H54 (cell line): ENCODE results near the gene CEP131.
"Not testable (repeated sequence)": the region's sequence is repeated elsewhere in the genome, so short reads cannot be mapped to it uniquely, and the experiment has no call there.

Source experiments
- DNase-seq: peaks from one replicate; pipeline ENCODE4 v3.0.0; 2011; ENCODE audit warnings: low spot score, mixed read lengths; ENCODE audit not compliant: insufficient read length
- FAIRE-seq: peaks from 3 replicates; lab custom pipeline; 2011; peaks lifted over from hg19 to GRCh38; lab: Jason Lieb, UNC
- POLR2A ChIP-seq: IDR thresholded peaks from 2 replicates; pipeline ENCODE4 v1.6.1; 2011; ENCODE audit warnings: low read depth, mild to moderate bottlenecking, low read length

Gene CEP131

DNA sequence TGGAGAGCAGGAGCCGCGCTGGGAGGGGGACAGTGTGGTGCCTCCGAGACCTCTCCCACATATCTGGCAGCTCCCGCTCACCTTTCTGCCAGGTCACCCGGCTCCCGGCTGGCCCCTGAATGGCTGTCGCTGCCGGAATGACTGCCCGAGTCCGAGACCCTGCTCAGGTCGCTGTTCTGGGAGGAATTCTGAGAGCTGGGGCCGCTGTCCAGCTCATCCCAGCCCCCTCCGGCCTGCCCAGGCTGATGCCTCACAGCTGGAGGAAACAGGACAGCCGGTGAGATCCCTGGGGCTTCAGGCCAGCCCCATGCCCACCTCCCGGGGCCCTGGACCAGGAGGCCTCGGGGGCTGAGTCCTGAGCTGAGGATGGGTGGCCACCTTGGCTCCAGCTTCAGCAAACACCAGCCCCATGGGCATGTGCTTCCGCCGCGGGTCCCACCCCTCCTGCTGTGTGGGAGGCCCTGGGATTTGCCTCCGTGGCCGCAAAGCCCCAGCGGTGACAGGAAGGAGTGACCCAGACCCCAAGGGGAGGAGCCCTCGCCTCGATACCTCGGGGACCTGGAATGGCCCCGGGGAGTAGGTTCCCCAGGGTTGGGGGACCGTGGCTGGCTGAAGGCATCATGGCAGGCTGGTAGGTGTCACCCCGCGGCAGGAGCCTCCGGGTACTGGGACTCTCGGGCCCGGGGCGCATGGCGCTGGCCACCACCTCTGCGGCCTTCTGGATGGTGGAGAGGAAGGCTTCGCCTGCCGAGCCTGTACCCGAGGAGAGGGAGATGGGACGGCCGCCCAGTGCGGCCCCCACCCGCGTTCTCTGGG lies 9.2 kb upstream of the CEP131 start:
- DNase-seq (no peak), FAIRE-seq (no peak)
- TF ChIP-seq POLR2A: no peak

DNA sequence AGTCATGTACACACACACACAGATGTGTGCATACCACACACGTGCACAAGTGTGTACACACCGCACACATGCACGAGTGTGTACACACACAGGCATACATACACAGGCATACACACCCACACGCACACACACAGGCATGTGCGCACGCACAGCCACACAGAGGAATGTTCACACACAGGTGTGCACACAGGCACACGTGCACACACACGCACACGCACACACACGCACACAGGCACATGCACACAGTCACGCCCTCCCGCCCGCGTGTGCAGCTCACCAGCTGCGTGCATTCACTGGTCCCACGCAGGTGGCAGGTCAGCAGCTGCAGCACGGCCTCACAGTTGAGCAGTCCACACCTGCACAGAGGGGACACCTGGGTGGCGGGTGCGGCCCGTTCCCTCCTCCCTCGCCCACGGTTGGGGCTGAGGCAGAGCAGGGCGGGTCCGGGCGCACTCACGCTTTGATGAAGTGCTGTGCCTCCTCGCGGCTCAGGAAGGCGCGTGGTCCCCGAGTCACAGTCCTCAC lies 8.4 kb upstream of the CEP131 start:
- TF ChIP-seq POLR2A: no peak
- DNase-seq (no peak), FAIRE-seq (no peak)

DNA sequence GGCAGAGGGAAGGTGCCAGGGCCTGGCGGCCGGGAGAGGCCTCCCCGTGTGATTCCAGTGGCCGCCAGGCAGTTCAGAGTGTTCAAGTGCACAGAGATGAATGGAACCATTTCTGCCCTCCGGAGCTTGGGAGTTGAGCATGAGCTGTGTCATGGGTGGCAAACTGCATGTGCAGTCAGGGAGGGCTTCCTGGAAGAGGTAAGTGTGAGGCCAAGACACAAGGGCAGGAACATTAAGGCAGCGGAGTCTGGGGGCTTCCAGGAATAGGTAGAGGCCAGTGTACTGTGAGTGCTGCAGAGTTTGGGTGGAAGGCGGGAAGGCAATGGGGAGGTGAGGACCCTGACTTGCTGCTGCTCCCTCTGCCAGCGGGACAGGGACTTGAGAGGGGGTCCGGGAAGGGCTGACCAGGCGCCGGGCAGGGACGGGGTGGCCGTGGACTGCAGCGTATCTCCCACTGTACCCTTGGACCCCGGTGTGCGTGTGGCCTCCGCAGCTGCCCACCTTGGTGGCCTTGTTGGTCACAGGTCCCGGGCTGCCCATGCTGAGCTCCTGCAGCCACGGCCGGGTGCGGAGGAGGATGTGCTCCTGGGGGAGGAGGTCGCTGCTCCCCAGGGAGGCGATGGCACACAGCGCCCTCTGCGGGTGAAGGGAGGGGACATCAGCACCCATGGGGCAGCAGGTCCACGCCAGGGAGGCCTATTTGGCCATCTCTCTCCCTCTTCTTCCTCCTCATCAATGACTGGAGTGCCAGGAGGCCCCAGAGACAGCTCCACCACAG lies 7.5 kb upstream of the CEP131 start:
- FAIRE-seq (no peak), DNase-seq (no peak)
- TF ChIP-seq POLR2A: 0 out of 2 replicates have a peak, but pooled peaks have one; percentile 9

DNA sequence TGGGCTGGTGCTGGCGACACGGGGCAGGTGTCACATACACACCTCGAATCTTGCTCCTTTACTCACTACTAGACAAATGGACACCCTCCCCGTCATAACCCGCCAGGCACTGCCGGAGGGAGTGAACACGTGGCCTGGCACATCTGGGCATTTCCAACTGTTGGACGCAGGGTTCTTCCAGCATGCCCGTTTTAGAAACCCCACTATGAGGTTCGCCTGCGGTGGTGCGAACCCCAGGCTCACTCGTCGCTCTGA lies 6.8 kb upstream of the CEP131 start:
- DNase-seq (no peak), FAIRE-seq (no peak)
- no peak for TF ChIP-seq POLR2A

DNA sequence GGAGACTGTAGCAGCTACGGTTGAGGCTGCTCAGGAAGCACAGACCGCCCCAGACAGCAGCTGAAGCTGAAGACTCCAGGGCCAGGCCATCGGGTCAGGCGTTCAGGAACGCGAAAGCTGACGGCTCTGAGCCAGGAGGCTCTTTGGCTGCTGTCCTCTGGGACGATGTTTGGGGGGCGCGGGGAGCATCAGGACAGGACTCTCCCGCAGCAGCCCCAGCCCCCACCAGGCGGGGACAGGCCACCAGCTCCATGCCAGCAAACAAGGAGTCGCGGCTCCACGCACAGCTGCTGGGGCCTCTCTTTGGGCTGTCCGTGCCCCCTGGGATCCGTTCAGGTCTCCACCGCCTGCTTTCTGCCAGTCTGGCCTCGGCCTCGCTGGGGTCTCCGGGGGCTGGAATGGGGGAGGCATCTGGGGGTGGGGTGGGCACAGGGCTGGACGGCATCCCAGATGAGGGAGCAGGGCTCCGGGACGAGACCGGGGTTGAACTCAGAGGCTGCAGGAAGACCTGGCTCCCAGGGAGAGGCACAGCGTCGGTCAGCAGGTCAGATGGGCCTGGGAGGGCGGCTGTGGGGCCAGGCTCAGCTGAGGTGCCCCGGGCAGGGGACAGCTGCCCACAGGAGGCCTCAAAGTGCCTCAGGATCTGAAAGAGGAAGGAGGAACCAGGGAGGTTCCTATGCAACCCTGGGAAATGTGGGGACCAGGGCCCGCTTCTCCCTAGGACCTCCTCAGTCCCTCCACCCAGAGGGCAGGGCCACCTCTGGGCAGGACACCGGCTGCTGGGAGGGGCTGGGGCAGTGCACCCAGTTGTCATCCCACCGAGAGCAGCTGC lies 6.3 kb upstream of the CEP131 start:
- DNase-seq: no peak
- TF ChIP-seq POLR2A: no peak
- no peak for FAIRE-seq

DNA sequence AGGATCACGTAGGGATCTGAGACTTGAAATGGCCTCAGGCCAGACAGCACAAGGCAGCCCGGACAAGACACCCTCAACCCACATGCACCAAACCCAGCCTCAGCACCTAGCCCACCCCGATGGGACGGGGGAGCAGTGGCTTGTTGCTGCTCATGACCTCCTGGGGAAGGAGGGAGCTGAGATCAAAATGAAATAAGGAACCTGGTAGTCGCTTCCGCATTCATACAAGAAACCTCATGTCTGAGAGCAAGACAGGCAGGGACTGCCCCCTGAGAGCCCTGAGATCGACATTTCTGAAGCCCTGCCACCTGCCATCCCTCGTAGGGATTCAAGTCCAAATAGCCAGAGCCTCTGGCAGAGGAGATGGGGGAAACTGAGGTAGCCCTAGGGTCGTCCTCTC lies 5.7 kb upstream of the CEP131 start:
- no peak for DNase-seq
- no peak for FAIRE-seq
- TF ChIP-seq POLR2A: no peak

DNA sequence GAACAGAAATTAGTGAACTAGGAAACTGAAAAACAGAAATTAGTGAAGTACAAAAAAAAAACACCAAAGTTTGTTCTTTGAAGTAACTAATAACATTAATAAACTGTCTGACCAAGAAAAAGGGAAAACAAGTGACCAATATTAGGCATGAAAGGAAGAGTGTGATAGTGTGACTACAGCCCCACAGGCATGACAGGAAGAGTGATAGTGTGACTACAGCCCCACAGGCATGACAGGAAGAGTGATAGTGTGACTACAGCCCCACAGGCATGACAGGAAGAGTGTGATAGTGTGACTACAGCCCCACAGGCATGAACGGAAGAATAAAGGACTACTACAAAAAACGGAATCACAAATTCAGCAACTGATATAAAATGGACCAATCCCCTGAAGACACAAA lies 4.9 kb upstream of the CEP131 start:
- FAIRE-seq: not testable (repeated sequence)

DNA sequence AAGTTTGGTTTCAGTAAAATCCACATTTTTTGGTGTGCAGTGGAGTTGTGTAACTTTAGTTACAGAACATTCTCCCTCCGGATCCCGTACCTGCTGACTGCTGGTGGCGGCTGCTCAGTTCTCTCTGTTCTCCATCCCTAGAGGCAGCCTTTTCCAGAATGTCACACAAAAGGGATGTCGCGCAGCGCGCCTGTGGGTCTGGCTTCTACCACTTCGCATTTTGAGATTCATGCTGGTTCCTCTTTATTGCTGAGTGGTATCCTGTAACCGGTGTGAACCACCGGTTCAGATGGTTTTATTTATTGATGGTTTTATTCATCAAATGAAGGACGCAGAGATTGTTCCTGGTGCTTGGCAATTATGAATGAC lies 981 bp upstream of the CEP131 start:
- DNase-seq (no peak), FAIRE-seq (no peak)
- no peak for TF ChIP-seq POLR2A

More for the DNA sequence above, 4.9 kb upstream of the CEP131 start:
- not testable (repeated sequence) for DNase-seq

DNA sequence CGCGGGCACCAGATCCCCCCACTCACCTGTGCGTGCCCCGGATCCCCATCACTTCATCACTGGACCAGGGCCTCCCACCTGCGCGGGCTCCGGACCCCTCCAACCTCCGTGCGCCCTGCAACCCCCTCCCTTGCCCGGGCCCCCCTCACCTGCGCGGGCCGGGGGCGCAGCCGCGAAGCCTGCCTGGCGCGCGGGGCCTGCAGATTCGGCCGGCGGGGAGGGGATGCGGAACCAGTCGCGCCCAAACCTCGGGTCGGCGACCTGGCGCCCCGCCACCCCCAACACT lies 202 bp downstream of the CEP131 start:
- no peak for TF ChIP-seq POLR2A
- FAIRE-seq (no peak), DNase-seq (no peak)

DNA sequence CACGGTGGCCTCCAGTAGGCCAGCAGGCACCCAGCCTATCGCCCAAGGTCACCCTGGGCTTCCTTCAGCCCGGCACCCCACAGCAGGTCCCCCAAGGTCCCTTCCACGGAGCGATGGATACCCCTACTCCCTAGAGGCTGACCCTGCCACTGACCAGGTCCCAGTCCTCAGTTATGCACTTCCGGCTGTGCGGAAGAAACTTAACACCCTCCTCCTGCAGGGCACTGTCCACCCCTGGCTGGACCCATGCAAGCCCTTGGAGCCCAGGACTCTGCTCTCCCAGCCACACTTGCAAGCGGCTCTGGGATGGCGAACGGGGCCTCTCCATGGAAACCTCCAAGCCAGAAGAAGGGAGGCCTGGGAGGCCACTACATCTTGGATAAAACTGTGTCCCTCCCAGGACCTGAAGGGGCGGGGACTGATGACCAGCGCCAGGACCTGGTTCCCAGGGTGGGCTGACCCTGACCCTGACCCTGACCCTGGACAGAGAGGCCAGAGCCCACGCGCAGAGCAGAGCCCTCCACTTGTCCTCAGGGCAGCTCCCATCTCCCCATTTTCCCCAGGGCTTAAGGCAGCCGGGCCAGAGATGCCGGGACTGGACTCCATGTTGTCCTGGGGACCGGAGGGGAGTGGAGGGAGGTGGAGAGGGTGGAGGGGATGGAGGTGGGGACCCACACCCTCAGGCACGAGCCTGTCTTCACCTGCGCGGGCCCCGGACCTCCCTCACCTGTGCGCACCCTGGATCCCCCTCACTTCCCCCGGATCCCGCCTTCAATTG lies 734 bp downstream of the CEP131 start:
- DNase-seq (no peak), FAIRE-seq (no peak)
- no peak for TF ChIP-seq POLR2A

DNA sequence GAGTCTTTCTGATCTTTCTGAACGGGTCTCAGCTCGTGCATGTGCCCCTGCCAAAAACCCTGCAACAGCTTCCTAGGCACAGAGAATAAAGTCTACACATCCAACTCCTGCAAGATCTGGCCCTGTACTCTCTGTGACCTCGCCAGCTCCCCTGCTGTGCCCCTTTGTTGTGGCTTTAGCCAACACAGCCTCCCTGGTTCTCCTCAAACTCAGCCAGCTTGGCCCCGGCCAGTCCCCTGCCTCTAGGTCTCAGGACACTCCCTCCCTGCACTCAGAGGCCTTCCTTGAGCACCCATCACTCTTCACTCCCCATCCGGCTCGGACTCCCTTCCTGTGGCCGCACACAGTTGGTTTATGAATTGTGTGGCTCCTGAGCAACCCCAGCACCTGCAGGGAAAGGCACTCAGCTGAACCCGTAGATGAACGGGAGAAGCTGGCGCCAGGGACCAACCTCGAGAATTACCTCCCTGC lies 1.4 kb downstream of the CEP131 start:
- TF ChIP-seq POLR2A: no peak
- FAIRE-seq (no peak), DNase-seq (no peak)

DNA sequence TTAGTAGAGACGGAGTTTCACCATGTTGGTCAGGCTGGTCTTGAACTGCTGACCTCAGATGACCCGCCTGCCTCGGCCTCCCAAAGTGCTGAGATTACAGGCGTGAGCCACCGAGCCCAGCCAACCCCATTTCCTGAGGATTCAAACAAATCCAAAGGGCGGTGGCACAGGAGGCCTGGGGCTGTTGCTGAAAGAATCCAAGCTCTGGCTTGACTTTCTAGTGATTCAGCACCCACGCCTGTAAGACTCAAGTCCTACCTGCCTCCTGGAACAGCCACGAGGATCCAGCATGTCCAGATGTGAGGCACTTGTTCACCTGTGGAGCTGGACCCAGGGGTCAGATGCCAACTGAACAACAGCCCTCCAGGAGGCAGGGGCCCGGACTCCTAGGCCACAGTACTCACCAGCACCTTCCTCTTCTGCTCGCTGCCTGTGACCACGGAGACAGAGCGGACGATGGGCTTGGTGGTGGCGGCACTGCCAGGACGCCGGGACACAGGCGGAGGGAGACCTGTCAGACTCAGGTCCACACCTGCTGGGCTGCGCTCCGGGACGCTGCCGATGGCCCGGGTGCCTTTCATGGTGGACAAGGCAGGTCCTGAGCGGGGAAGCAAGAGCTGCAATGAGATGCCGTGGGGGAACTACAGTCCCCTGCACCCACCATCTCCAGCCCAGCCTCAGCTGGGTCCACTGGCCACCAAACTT lies 3.1 kb downstream of the CEP131 start:
- no peak for FAIRE-seq

DNA sequence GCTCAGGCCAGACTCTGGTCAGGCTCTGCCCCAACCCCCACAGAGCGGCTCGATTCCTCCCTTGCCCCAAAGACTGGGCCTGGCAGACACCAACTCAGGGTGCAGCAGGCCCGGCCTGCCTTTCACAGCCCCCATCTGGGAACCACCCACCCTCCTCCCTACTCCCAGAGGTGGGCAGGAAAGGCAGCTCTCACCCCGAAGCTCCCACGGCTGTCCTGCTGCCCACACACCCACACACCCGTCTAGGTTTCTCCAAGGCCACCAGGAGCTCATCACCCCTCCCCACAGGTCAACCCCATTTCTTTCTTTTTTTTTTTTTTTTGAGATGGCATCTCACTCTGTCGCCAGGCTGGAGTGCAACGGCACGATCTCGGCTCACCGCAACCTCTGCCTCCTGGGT lies 3.8 kb downstream of the CEP131 start:
- no peak for FAIRE-seq
- TF ChIP-seq POLR2A: no peak
- DNase-seq: no peak

More for the DNA sequence above, 3.1 kb downstream of the CEP131 start:
- DNase-seq: no peak
- TF ChIP-seq POLR2A: no peak
